KMS-11 (cell line): ENCODE measurements around the gene DENND4A.
"Not testable (repeated sequence)": the region's sequence is repeated elsewhere in the genome, so short reads cannot be mapped to it uniquely, and the experiment has no call there.

Experiments
- H2AFZ ChIP-seq: fragments of 200-600 bp; sonication (generic); 2 replicates; pipeline ENCODE4 v1.6.1; 2016; ENCODE audit warnings: antibody characterized with exemption, mixed run types, low read depth
- H3K27ac ChIP-seq: fragments of 200-600 bp; sonication (generic); 2 replicates; pipeline ENCODE4 v1.6.1; 2016; ENCODE audit warnings: mild to moderate bottlenecking, mixed run types
- H3K27me3 ChIP-seq: fragments of 200-600 bp; sonication (generic); 2 replicates; pipeline ENCODE4 v1.6.1; 2017; ENCODE audit warnings: mild to moderate bottlenecking, low read depth, mixed run types, moderate library complexity; ENCODE audit not compliant: insufficient read depth
- H3K36me3 ChIP-seq: fragments of 200-600 bp; sonication (generic); 2 replicates; pipeline ENCODE4 v1.6.1; 2017; ENCODE audit warnings: mild to moderate bottlenecking, mixed run types; ENCODE audit not compliant: insufficient read depth
- H3K4me1 ChIP-seq: fragments of 200-600 bp; sonication (generic); 2 replicates; pipeline ENCODE4 v1.6.1; 2016; ENCODE audit warnings: mild to moderate bottlenecking, low read depth, mixed run types; ENCODE audit not compliant: poor library complexity, severe bottlenecking
- H3K4me2 ChIP-seq: fragments of 200-600 bp; sonication (generic); 2 replicates; pipeline ENCODE4 v1.7.0; 2016; ENCODE audit warnings: mild to moderate bottlenecking, mixed run types
- H3K4me3 ChIP-seq: fragments of 200-600 bp; sonication (generic); IDR thresholded peaks from 2 replicates; pipeline ENCODE4 v1.6.1; 2017; ENCODE audit warnings: low read depth, low read length, mixed read lengths; ENCODE audit not compliant: insufficient read depth
- H3K79me2 ChIP-seq: fragments of 200-600 bp; sonication (generic); 2 replicates; pipeline ENCODE4 v1.6.1; 2016; ENCODE audit warnings: low read depth, mixed run types; ENCODE audit not compliant: insufficient read depth
- H3K9ac ChIP-seq: fragments of 200-600 bp; sonication (generic); 2 replicates; pipeline ENCODE4 v1.6.1; 2016; ENCODE audit warnings: mild to moderate bottlenecking, mixed run types
- H4K20me1 ChIP-seq: fragments of 200-600 bp; sonication (generic); 2 replicates; pipeline ENCODE4 v1.6.1; 2016; ENCODE audit warnings: mild to moderate bottlenecking, mixed run types; ENCODE audit not compliant: insufficient read depth
- TF ChIP-seq, protein P1 (sequence below): fragments of 200-600 bp; sonication (generic); conservative IDR thresholded peaks from 2 replicates; pipeline ENCODE4 v1.6.1; 2017; ENCODE audit warnings: low read depth, mild to moderate bottlenecking, antibody characterized with exemption, low read length, moderate library complexity, mixed read lengths

DENND4A gene

DNA sequence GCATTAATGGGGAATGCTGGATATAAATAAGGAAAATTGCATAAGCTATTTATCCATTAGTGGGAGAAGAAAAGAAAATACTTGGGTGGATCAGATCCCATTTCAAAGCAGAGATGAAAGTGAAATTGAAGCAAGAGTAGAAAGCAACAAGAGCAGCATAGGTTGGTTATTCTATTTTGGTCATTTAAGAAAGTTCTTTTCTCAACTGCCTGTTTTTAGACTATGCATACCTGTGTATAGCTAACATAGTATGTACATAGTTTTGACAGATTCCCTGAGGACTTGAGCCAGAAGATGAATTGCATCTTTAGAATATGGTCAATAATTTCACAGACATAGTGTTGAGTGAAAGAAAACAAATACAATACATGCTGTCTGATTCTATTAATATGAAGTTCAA is 29.0 kb upstream of the DENND4A start:
- Histone ChIP-seq H3K36me3 (no peaks in the 10 kb centered on the region), H4K20me1 (no peaks in the 10 kb centered on the region), H3K4me2 (no peak overlapping the region), H3K27ac (no peak overlapping the region), H3K79me2 (no peaks in the 10 kb centered on the region), H3K4me3 (no peak overlapping the region), H3K4me1 (peaks cover 15% of the 10 kb centered on the region), H3K27me3 (no peaks in the 10 kb centered on the region), H3K9ac (no peak overlapping the region), H2AFZ (no peak overlapping the region)
- TF ChIP-seq, protein P1, sequence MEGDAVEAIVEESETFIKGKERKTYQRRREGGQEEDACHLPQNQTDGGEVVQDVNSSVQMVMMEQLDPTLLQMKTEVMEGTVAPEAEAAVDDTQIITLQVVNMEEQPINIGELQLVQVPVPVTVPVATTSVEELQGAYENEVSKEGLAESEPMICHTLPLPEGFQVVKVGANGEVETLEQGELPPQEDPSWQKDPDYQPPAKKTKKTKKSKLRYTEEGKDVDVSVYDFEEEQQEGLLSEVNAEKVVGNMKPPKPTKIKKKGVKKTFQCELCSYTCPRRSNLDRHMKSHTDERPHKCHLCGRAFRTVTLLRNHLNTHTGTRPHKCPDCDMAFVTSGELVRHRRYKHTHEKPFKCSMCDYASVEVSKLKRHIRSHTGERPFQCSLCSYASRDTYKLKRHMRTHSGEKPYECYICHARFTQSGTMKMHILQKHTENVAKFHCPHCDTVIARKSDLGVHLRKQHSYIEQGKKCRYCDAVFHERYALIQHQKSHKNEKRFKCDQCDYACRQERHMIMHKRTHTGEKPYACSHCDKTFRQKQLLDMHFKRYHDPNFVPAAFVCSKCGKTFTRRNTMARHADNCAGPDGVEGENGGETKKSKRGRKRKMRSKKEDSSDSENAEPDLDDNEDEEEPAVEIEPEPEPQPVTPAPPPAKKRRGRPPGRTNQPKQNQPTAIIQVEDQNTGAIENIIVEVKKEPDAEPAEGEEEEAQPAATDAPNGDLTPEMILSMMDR, result no peak

DNA sequence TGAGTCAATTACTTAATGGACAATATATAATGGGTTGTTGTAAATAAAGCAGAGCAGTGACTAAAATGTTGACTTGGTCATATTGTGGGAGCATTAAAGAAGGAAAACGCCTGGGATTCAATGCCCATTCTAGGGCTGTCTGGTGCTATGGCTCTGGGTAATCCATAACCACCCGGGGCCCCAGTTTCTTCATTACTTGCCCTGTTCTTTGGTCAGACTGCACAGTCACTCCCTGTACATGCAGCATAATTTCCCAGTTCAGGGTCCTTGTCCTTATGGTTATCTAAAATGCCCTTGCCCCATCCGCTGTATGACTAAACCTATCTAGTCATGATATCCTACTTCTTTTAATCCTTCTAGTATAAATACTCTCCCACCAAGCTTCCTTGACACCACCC is 27.5 kb upstream of the DENND4A start:
- TF ChIP-seq, protein P1, result no peak
- H3K4me1 ChIP-seq, result peaks cover 15% of the 10 kb centered on the region
- H3K27me3 ChIP-seq, result no peaks in the 10 kb centered on the region
- H3K4me2 ChIP-seq, result no peak overlapping the region
- H2AFZ ChIP-seq, result no peak overlapping the region
- no peak overlapping the region for H3K4me3 ChIP-seq
- H3K27ac ChIP-seq, result no peak overlapping the region
- H3K9ac ChIP-seq, result no peak overlapping the region
- H3K79me2 ChIP-seq, result no peaks in the 10 kb centered on the region
- H3K36me3 ChIP-seq, result no peaks in the 10 kb centered on the region
- no peaks in the 10 kb centered on the region for H4K20me1 ChIP-seq

DNA sequence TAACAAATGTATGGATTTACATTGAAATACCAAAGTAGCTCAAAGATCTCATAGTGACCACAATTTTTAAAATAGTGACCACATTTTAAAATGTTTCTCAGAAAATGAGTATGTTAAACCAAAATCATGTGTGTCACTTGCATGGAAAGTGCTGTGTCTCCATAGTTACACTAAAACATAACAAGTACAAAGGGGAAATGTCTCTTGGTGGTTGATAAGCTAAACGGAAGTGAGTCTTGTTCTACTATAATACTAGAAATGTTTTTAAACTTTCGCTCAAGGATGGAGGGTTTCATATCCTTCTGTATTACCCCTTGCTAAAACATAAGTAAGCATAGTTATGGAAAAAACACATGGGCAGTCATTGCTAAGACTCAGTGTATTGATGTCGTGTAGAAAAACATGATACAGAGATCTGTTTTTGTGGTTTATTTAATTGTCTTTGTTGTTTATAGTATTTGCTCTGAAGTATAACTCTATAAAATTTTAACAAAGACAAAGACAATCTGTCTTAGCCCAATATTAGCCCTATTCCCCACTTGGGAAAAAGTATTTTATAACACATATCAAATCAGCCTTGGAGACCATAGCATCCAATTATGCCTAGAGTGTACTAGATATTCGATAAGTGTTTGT is 27.0 kb upstream of the DENND4A start:
- TF ChIP-seq, protein P1, result no peak
- Histone ChIP-seq H2AFZ (no peak overlapping the region), H3K9ac (no peak overlapping the region), H3K79me2 (no peaks in the 10 kb centered on the region), H3K36me3 (no peaks in the 10 kb centered on the region), H3K4me2 (no peak overlapping the region), H4K20me1 (no peaks in the 10 kb centered on the region), H3K4me3 (no peak overlapping the region), H3K27ac (no peak overlapping the region), H3K4me1 (peaks cover 11% of the 10 kb centered on the region), H3K27me3 (no peaks in the 10 kb centered on the region)

DNA sequence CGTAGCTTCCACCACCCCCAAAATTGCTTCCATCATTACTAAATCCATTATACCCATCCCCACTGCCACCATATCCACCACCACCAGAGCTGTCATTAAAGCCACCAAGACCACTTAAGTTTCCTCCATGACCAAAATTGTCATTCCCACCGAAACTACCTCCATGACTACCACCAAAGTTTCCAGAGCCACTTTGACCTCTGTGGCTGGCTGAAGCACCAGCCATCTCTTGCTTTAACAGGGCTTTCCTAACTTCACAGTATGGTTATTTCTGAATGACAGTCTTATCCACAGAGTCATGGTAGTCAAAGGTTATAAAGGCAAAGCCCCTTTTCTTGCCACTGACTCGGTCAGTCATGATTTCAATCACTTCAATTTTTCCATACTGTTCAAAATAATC is 24.3 kb upstream of the DENND4A start:
- TF ChIP-seq, protein P1, result no peak
- H3K4me2 ChIP-seq, result no peak overlapping the region
- no peak overlapping the region for H3K4me3 ChIP-seq
- H3K4me1 ChIP-seq, result peaks cover 6% of the 10 kb centered on the region
- no peaks in the 10 kb centered on the region for H3K79me2 ChIP-seq
- no peak overlapping the region for H2AFZ ChIP-seq
- H3K27ac ChIP-seq, result no peak overlapping the region
- no peaks in the 10 kb centered on the region for H3K36me3 ChIP-seq
- no peaks in the 10 kb centered on the region for H4K20me1 ChIP-seq
- H3K27me3 ChIP-seq, result no peaks in the 10 kb centered on the region
- H3K9ac ChIP-seq, result no peak overlapping the region

DNA sequence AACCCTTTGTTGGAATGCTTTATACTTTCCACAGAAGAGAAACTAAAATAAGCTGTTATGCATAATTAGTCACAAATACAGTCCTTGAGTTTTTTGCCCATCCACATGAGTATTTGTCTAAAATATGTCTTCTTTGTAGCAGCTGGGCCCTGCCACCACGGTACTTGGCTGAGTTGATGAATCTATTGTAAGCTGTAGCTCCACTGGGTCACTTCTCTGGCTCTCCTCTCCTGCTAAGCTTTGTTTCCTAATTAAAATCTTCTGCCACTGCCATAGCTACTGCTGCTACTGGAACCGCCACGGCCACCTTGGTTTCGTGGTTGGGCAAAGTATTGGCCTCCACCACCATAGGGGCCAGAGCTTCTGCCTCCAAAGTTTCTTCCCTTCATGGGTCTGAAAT is 23.9 kb upstream of the DENND4A start:
- H3K27me3 ChIP-seq, H3K4me3 ChIP-seq, H3K4me2 ChIP-seq, H3K27ac ChIP-seq, H3K79me2 ChIP-seq, H4K20me1 ChIP-seq, H2AFZ ChIP-seq, H3K9ac ChIP-seq, H3K4me1 ChIP-seq, H3K36me3 ChIP-seq: not testable (repeated sequence)

DNA sequence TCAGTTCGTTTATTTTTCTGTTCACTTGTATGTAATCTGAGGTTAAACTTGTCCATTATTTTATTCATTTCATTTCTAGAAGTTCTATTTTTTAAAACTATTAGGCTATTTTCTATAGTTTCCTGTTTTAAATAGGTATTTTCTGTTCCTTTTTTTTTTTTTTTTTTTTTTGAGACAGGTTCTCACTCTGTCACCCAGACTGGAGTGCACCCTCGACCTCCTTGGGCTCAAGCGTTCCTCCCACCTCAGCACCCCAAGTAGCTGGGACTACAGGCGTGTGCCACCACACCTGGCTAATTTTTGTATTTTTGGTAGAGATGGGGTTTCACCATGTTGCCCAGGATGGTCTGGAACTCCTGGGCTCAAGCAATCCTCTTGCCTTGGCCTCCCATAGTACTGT is 22.2 kb upstream of the DENND4A start:
- not testable (repeated sequence) for H3K4me1 ChIP-seq, H3K9ac ChIP-seq, H3K4me2 ChIP-seq, H3K36me3 ChIP-seq, H2AFZ ChIP-seq, H3K27ac ChIP-seq, H3K79me2 ChIP-seq, H4K20me1 ChIP-seq, H3K4me3 ChIP-seq, H3K27me3 ChIP-seq
